GM12891 (cell line): ENCODE data around the gene ZNF787.

Experiments
- DNase-seq: peaks from one replicate; pipeline ENCODE4 v3.0.0; 2011; ENCODE audit warnings: low spot score; ENCODE audit not compliant: insufficient read length
- FAIRE-seq: peaks from 2 replicates; lab custom pipeline; 2011; peaks lifted over from hg19 to GRCh38; lab: Jason Lieb, UNC
- PAX5 ChIP-seq: IDR thresholded peaks from 2 replicates; pipeline ENCODE4 v1.6.1; 2011; ENCODE audit warnings: low read length, moderate library complexity, mild to moderate bottlenecking; ENCODE audit not compliant: insufficient read depth, severe bottlenecking
- POLR2A ChIP-seq: IDR thresholded peaks from 2 replicates; pipeline ENCODE4 v1.6.1; 2011; ENCODE audit warnings: low read depth, low read length, control low read depth
- POLR2AphosphoS5 ChIP-seq: IDR thresholded peaks from 2 replicates; pipeline ENCODE4 v1.6.1; 2011; ENCODE audit warnings: low read depth, low read length, control low read depth
- POU2F2 ChIP-seq: IDR thresholded peaks from 2 replicates; pipeline ENCODE4 v1.6.1; 2011; ENCODE audit warnings: low read depth, mild to moderate bottlenecking, control low read depth, low read length, moderate library complexity
- SPI1 ChIP-seq: IDR thresholded peaks from 2 replicates; pipeline ENCODE4 v1.6.1; 2011; ENCODE audit warnings: low read depth, low read length, control low read depth
- TAF1 ChIP-seq: IDR thresholded peaks from 2 replicates; pipeline ENCODE4 v1.6.1; 2011; ENCODE audit warnings: low read depth, low read length, control low read depth

The ZNF787 gene

GRCh38 chr19:56145698-56146097 lies 24.6 kb upstream of the ZNF787 start:
- DNase-seq (no peak), FAIRE-seq (no peak)
- TF ChIP-seq TAF1 (no peak), PAX5 (no peak), POU2F2 (no peak)

- no peak for TF ChIP-seq SPI1
- no peak for TF ChIP-seq TAF1
- TF ChIP-seq POLR2A, result no peak
- no peak for TF ChIP-seq POU2F2
- TF ChIP-seq PAX5, result no peak
- FAIRE-seq (no peak), DNase-seq (no peak)
Observed at GRCh38 chr19:56144831-56145230, 23.7 kb upstream of the ZNF787 start.

DNA sequence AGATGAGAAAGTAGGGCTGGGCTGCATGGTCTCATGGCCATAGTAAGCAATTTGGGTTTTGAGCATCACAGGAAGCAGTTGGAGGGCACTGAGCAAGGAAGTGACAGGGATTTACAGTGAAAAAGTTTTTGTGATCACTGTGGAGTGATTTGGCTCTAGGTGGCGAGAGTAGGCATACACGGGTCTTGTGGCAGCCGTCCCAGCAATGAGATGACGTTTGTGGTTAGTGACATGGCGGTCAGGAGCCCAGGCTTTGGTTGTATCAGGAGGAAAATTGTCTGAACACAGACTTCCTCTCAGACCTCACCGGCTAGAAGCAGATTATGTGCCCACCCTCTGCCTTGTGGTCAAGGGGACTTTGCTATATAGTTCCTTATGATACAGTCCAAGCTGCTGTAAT lies 23.3 kb upstream of the ZNF787 start:
- no peak for DNase-seq
- TF ChIP-seq POLR2A (no peak), POU2F2 (no peak), SPI1 (no peak), PAX5 (no peak), POLR2AphosphoS5 (no peak), TAF1 (no peak)
- FAIRE-seq, result no peak

DNA sequence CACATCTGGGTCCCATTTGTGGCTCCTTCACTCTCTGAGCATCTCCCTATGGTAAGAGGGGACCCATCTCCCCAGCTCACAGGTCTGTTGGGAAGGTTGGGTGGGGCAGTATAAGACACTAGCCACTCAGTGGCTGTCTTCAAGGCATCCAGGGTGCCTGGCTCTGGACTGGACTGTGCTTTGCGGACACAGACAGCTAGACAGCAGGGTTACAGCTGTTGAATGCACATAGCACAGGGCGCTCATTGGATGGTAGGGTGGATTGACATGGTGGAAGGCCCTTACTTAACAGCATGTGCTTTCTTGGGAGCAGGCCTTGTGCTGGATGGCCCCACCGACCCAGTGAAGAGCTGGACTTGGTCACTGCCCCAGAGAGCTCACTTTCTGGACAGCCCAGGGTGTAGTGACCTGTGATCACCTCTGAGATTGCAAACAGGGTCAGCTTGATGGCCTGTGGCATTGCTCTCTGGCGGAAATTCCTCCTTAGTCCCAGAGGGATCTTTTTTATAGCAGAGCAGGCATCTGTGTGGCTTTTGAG lies 21.9 kb upstream of the ZNF787 start:
- DNase-seq, result no peak
- no peak for TF ChIP-seq SPI1
- no peak for TF ChIP-seq TAF1
- TF ChIP-seq POLR2A, result no peak
- no peak for TF ChIP-seq POLR2AphosphoS5
- TF ChIP-seq PAX5, result no peak
- TF ChIP-seq POU2F2, result no peak
- no peak for FAIRE-seq

GRCh38 chr19:56142087-56142787 lies 21.1 kb upstream of the ZNF787 start:
- TF ChIP-seq POLR2AphosphoS5, result no peak
- TF ChIP-seq TAF1, result no peak
- no peak for TF ChIP-seq POLR2A
- TF ChIP-seq PAX5, result no peak
- TF ChIP-seq POU2F2, result no peak
- no peak for TF ChIP-seq SPI1
- FAIRE-seq (peak; percentile 13), DNase-seq (no peak)

DNA sequence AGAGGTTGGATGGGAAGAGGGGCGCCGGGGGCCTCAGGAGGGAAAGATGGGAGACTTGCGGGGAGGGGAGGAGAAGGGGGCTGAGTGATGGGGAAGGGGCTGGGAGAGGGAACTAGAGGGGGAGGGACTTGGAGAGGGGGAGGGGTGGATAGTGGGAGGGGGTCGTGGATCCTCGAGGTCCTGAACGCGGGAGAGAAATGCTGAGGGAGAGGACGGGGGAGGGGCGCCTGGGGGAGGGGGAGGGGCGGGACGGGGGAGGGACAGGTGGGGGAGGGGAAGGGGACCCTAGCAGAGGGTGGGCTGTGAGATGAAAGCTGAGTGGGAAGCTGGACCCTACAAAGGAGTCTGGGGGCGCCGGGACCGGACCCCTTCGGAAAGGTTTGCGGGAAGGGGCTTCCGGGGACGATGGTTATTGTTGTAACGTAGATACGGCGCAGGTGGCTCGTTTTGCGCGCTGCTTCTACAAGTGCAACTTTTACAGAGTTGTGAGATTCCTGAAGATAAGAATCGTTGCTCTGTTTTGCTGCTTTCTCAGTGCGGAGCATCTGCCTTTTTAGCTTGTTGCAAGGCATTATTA lies 20.4 kb upstream of the ZNF787 start:
- FAIRE-seq (peak; percentile 54), DNase-seq (no peak)
- peak; percentile 21; the same call in 1 of the 2 replicates for TF ChIP-seq POLR2A
- no peak for TF ChIP-seq PAX5

GRCh38 chr19:56140583-56141416 lies 19.7 kb upstream of the ZNF787 start, which contains the start of gene ZNF444:
Gene ZNF444, plus strand, starts transcription at chr19:56141287. Its CDS starts 5,625 bp downstream, at chr19:56146912.
- FAIRE-seq (peak; percentile 98), DNase-seq (peak; percentile 99)
- TF ChIP-seq TAF1 (no peak; the same call in 1 of the 2 replicates), PAX5 (peak; percentile 20), POU2F2 (0 out of 2 replicates have a peak, but pooled peaks have one; percentile 59)

DNA sequence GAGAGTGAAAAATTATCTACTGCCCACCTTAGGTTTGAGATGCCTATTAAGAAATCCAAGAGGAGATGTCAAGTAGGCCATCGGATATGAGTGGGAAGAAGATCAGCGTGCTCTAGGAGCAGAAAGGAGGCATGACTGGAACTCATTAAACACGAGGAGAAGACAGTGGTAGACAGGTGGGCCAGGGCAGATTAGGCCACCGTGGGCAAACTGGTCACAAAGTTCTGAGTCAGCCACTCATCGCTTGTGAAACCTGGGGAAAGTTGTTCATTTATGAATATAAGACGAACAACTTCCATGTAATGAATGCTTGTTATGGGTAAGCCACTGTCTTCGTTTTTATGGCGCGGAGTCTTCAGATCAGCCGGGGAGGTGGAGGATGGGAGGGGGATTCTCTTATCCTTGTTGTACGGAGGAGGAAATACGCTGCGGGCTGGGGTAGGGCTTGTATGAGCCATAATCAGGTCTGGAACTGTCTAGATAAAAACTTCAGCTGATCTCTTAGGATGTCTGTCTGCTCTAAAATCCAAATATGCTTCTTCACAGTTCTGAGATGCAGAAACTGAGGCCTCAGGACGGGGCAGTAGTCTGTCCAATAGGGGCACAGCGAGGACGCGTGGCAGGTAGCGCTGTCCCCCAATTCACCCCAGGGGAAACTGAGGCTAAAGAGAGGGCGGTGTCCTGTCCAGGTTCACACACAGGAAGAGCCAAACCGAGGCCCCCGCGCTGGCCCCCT lies 18.9 kb upstream of the ZNF787 start:
- no peak for DNase-seq
- FAIRE-seq, result no peak
- TF ChIP-seq TAF1 (no peak), PAX5 (no peak), POLR2A (no peak), SPI1 (no peak), POU2F2 (no peak)

DNA sequence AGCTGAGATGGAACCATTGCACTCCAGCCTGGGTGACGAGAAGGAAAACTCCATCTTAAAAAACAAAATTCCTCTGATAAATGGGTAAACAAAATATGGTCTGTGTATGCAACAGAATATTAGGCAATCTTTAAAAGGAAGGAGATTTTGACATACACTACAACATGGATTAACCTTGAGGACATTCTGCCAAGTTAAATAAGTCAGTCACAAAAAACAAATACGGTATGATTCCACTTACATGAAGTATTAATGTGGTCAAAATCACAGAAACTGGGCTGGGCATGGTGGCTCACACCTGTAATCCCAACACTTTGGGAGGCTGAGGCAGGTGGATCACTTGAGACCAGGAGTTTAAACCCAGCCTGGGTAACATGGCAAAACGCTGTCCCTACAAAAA lies 17.0 kb upstream of the ZNF787 start:
- no peak for FAIRE-seq
- TF ChIP-seq POU2F2 (no peak), SPI1 (no peak), POLR2A (no peak), PAX5 (no peak), TAF1 (no peak), POLR2AphosphoS5 (no peak)
- no peak for DNase-seq
